Smooth muscle cell (in vitro differentiated cells): ENCODE results near the gene ZNHIT2. TPM values are rescaled to one million over a fixed set of nuclear protein-coding genes. Genes with fewer than 3 reads are reported as not detected.

Experiments used
- DNase-seq: peaks from one replicate; lab custom pipeline; 2025; ENCODE audit not compliant: unreplicated experiment; lab: John Stamatoyannopoulos, UW
- H2AFZ ChIP-seq: fragments of 200-600 bp; sonication (generic); 2 replicates; pipeline ENCODE4 v1.6.0; 2016; ENCODE audit warnings: antibody characterized with exemption, low read depth, mild to moderate bottlenecking
- H3F3A ChIP-seq: fragments of 200-600 bp; sonication (generic); 2 replicates; pipeline ENCODE4 v1.6.0; 2017; ENCODE audit warnings: antibody characterized with exemption, low read depth
- H3K27ac ChIP-seq: fragments of 200-600 bp; sonication (generic); 2 replicates; pipeline ENCODE4 v1.5.1; 2016; ENCODE audit warnings: low read depth, mild to moderate bottlenecking
- H3K27me3 ChIP-seq: fragments of 200-600 bp; sonication (generic); 2 replicates; pipeline ENCODE4 v1.6.1; 2016; ENCODE audit warnings: low read depth, mild to moderate bottlenecking
- H3K36me3 ChIP-seq: fragments of 200-600 bp; sonication (generic); 2 replicates; pipeline ENCODE4 v1.5.1; 2016; ENCODE audit warnings: low read depth
- H3K4me1 ChIP-seq: fragments of 200-600 bp; sonication (generic); 2 replicates; pipeline ENCODE4 v1.5.1; 2016; ENCODE audit warnings: low read depth
- H3K4me2 ChIP-seq: fragments of 200-600 bp; sonication (generic); 2 replicates; pipeline ENCODE4 v1.6.0; 2016; ENCODE audit warnings: mild to moderate bottlenecking
- H3K4me3 ChIP-seq: fragments of 200-600 bp; sonication (generic); 2 replicates; pipeline ENCODE4 v1.5.1; 2016; ENCODE audit warnings: mild to moderate bottlenecking
- H3K79me2 ChIP-seq: fragments of 200-600 bp; sonication (generic); 2 replicates; pipeline ENCODE4 v1.6.0; 2016; ENCODE audit warnings: low read depth, mild to moderate bottlenecking
- H3K9ac ChIP-seq: fragments of 200-600 bp; sonication (generic); 2 replicates; pipeline ENCODE4 v1.6.0; 2016; ENCODE audit warnings: low read depth
- H3K9me3 ChIP-seq: fragments of 200-600 bp; sonication (generic); replicated peaks from 2 replicates; pipeline ENCODE4 v1.5.1; 2016; ENCODE audit warnings: low read depth
- H4K20me1 ChIP-seq: fragments of 200-600 bp; sonication (generic); 2 replicates; pipeline ENCODE4 v1.6.0; 2016; ENCODE audit warnings: low read depth
- CTCF ChIP-seq: fragments of 200-600 bp; sonication (generic); IDR thresholded peaks from 2 replicates; pipeline ENCODE4 v1.5.1; 2017; ENCODE audit warnings: borderline replicate concordance, mild to moderate bottlenecking, antibody characterized with exemption; ENCODE audit not compliant: insufficient read depth, poor library complexity, severe bottlenecking
- WGBS: methylation state at CpG from one replicate; pipeline ENCODE4 v1.1.7; 2016; ENCODE audit warnings: low lambda C conversion rate; 5-methylcytosine and 5-hydroxymethylcytosine counted together
- polyA plus RNA-seq: library from polyadenylated mRNA; unstranded; fragments of >200 nt; fragmentation: Nextera tagmentation; extraction: Ambion mirVana; gene quantifications from 2 replicates; pipeline ENCODE4 v1.2.1, GENCODE V29; 2016
- total RNA-seq: library from RNA; depleted of rRNA; stranded (reverse); fragments of >200 nt; gene quantifications from 2 replicates; pipeline ENCODE4 v1.2.3, GENCODE V29; 2014

The ZNHIT2 gene
- total and polyA plus RNA-seq, 2 experiments from 2014 or later, result 9.1 to 14.5 TPM

GRCh38 chr11:65134952-65135632 is 17.6 kb upstream of the ZNHIT2 start:
- Histone ChIP-seq H2AFZ (peak overlapping the region; percentile 12), H3K9me3 (no peaks in the 10 kb centered on the region), H3K9ac (peak overlapping the region; percentile 93), H3K36me3 (no peaks in the 10 kb centered on the region), H3K27ac (peak overlapping the region; percentile 93), H3K4me2 (peak overlapping the region; percentile 83), H3K27me3 (peaks cover 4% of the 10 kb centered on the region), H3K4me1 (peaks cover 5% of the 10 kb centered on the region), H3F3A (no peaks in the 10 kb centered on the region), H4K20me1 (peaks cover 26% of the 10 kb centered on the region), H3K4me3 (peak overlapping the region; percentile 65), H3K79me2 (peaks cover 18% of the 10 kb centered on the region)
- 7% methylated on average over 24 of the region's 24 CpGs for WGBS
- no peak for TF ChIP-seq CTCF
- no peak for DNase-seq

- Histone ChIP-seq H3K27me3 (no peaks in the 10 kb centered on the region), H3K4me3 (peak within 1 kb of the TSS; percentile 65), H3F3A (peaks cover under 1% of the 10 kb centered on the region), H3K9ac (peak within 1 kb of the TSS; percentile 93), H3K9me3 (no peaks in the 10 kb centered on the region), H3K27ac (peak within 1 kb of the TSS; percentile 93), H2AFZ (peak within 1 kb of the TSS; percentile 12), H3K4me2 (peak within 1 kb of the TSS; percentile 83), H4K20me1 (peaks cover 26% of the 10 kb centered on the region), H3K36me3 (no peaks in the 10 kb centered on the region), H3K4me1 (peaks cover 5% of the 10 kb centered on the region), H3K79me2 (peaks cover 18% of the 10 kb centered on the region)
- 1% methylated on average over 55 of the region's 60 CpGs for WGBS
- no peak for TF ChIP-seq CTCF
- DNase-seq, result peak; percentile 66
These were observed 16.9 kb upstream of the ZNHIT2 start, which contains the start of gene SYVN1 for GRCh38 chr11:65134240-65134951. Gene SYVN1 (minus strand): TSS chr11:65134519. CDS start chr11:65133601, 918 bp downstream.

DNA sequence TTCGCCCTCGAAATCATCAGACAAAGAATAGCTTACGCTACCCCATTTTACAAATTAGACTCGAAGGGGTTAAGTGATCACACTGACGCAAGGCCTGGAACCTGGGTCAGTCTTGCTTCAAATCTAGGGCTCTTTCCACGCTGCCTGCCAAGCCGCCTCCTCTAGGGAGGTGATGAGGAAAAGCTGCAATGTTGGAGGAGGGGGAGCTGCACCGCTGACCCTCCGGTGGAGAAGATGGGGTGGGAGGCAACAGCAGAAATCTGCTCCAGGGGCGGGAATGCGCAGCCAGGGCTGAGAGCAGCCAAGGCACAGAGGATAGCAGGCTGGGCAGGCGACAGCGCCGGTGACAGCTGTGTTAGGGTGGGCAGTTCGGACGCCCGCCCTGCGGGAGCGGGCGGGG is 16.2 kb upstream of the ZNHIT2 start:
- Histone ChIP-seq H3K27me3 (no peaks in the 10 kb centered on the region), H2AFZ (no peak overlapping the region), H3K4me1 (peaks cover 5% of the 10 kb centered on the region), H3K27ac (peak overlapping the region; percentile 93), H3K4me3 (peak overlapping the region; percentile 65), H3K4me2 (peak overlapping the region; percentile 83), H4K20me1 (peaks cover 30% of the 10 kb centered on the region), H3K36me3 (no peaks in the 10 kb centered on the region), H3F3A (peaks cover 7% of the 10 kb centered on the region), H3K79me2 (peaks cover 18% of the 10 kb centered on the region), H3K9me3 (no peaks in the 10 kb centered on the region), H3K9ac (peak overlapping the region; percentile 93)
- WGBS, result 4% methylated on average over 20 of the region's 20 CpGs
- no peak for DNase-seq
- TF ChIP-seq CTCF, result no peak
